Activated CD4-positive, alpha-beta T cell treated with anti-CD3 and anti-CD28 coated beads for 24 hours (primary cell): ENCODE results near the gene TXNIP.

Experiments used
- DNase-seq, 2 donors: peaks; one replicate each; pipeline ENCODE4 v3.0.0-alpha.2; 2020; ENCODE audit warnings: low read depth in 2 of 2

The TXNIP gene

DNA sequence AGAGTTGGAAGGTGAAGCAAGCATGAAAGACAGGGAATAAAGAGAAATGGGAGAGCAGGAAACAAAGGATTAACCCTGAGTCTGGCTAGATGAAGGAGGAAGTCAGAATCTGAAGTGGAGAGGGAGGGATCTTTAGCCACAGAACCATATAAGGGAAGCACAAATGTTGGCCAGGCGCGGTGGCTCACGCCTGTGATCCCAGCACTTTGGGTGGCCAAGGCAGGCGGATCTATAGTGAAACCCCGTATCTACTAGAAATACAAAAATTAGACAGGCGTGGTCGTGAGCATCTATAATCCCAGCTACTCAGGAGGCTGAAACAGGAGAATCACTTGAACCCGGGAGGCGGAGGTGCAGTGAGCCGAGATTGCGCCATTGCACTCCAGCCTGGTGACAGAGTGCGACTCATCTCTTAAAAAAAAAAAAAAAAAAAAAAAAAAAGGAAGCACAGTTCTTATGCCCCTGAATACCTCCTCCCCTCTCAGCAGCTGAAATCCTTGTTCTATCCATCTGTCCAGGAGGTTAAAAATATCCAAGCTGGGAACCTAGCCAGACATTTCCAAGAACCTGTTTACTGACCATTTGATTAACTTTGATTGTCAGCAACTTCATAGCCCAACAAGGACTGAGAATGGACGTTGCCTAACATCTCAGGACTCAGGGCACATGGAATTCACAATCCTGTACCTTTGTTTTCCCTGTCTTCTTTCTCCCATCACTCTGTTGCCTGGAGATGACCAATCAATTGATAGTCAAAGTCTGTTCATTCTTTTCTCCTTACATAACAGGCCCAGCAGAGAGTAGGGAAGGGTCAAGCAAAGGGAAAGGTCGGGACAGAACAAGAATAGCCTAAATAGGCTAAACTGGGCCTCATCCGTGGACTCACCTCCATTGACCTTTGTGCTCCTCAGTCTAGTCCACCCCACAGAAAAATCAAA lies 10.6 kb downstream of the TXNIP start:
- DNase-seq, result no peak

GRCh38 chr1:145985129-145985501 lies 11.3 kb downstream of the TXNIP start:
- no peak for DNase-seq

- DNase-seq, result no peak
Observed at GRCh38 chr1:145983960-145984830, 12.2 kb downstream of the TXNIP start.

DNA sequence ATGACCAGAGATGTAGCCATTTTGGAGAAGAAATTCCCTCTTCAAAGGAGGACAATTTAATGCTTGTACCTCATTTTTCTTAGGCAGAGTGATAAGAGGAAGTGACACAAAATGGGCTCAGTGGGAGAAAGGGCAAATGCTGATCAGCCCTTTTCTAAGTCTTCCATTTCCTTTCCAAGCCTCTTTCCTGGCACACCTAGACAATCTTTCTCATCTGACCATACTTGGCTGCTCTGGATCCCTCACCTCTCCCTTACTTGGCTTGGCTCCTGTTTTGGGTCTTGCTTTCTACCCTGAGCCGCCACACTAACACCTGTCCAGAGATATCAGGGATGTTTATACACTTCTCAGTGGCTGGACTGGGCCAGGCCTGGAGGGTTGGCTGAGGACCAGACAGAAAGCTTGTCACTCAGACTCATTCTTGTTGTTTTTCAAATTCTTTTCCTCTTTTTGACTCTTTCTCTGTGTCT lies 13.1 kb downstream of the TXNIP start:
- no peak for DNase-seq

DNA sequence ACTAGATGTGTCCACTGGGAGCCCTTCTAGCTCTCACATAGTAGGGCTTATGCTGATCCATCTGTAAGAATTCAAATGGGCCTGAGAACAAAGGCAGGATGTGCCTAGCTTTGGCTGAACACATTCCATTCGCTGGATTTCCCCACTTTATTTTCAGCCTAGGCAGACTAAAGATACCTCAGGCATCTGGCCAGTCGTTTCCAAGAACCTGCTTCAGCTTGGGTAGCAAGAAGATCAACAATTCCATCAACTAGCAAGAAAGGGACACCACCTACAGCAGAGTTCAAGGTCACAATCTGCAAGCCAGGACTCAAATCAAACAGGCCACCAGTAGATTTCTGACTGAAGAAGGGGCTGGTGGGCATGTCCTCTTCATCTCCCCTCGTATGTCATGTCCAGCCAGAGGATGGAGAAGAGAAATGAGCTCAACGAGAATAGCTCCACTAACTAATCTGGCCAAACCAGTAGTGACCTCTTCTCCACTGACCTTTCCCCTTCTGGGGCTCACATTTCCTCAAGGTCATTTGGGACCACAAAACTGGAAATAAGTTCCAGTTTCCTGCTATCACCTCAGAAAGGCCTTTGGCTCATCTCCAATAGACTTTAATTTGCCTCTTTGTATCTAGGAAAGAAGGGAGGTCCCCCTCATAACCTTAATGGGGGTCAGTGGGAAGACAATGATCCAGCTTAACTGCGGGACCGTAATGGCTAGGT lies 14.2 kb downstream of the TXNIP start:
- no peak for DNase-seq

GRCh38 chr1:145980457-145980994 lies 15.9 kb downstream of the TXNIP start:
- no peak for DNase-seq

GRCh38 chr1:145979746-145980456 lies 16.5 kb downstream of the TXNIP start:
- DNase-seq, result no peak

DNA sequence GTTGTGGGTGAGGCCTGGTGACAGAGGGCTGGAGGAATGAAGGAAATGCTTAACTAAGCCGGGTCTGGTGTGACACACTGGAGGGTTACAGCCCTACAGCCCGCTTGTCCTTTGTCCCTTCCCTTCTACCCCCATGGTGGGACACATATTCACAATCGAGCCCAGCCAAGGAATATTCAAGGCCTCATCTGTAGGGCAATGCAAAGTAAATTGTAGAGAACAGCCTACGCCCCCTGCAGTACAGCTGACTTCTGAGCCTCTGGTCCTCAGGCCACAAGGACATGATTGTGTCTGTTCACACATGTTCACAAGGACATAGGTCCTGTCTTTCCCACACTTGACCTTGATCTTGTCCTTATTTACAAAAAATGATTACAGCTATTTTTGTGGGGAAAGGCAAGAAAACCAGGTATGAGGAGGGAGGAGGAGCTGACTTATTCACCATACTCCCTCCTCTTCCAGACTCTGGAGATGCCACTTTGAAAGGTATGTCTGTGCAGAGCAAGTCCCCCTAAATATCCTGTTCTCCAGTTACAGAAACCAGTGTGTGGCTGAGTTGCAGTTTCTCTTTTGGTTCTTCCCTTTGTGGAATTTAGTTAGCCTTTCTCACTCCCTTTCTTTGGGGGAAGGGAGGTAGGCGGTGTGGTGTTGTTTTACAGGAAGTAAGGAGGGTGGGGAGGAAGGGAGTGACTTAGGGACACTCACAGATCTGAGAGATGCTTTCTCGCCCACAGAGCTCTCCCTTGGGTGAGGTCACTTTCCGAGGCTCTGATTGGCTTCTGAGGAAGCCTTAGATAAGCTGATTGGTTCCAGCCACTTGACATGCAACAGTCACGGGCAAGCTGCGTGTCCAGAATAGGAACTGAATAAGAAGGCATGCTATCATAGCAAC lies 17.3 kb downstream of the TXNIP start:
- DNase-seq, result peak; percentile 60 to 67

GRCh38 chr1:145978471-145978853 lies 17.9 kb downstream of the TXNIP start:
- DNase-seq, result no peak

- DNase-seq, result peak in 1 of 2 donors; percentile 57
Observed at GRCh38 chr1:145977486-145978470, 18.6 kb downstream of the TXNIP start.

DNA sequence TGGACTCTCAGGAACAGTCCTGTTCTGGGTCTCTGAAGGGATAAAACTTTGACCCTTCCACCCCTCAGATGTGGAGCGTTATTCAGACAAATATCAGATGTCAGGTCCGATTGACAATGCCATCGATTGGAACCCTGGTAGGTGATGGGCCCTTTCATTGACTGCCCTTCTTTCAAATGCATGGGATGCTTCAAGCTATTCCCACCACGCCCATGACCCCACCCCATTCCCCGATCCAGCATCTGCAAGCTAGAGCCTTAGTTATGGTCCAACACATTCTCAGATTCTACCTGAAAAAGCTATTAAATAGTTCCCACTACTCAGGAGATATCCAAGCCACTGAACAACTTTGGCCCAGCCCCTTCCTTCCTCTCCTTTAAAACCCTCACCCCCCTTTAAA lies 19.4 kb downstream of the TXNIP start:
- no peak for DNase-seq

DNA sequence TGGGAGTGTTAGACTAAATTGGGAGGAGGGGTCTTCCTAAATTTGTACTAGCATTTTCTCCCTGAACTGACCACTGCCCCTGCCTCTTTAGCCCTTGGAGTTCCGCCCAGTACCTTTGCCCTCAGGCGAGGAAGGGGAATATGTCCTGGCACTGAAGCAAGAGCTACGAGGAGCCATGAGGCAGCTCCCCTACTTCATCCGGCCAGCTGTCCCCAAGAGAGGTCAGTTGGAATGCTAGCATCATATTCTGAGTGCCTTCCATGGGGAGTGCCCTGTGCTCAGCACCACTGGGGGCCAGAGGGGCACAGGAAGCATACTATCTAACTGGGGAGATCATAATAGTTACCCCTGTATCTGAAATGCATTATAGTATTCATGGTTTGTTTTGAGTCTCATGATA lies 21.2 kb downstream of the TXNIP start:
- no peak for DNase-seq

GRCh38 chr1:145974721-145975120 lies 21.7 kb downstream of the TXNIP start:
- DNase-seq, result no peak

DNA sequence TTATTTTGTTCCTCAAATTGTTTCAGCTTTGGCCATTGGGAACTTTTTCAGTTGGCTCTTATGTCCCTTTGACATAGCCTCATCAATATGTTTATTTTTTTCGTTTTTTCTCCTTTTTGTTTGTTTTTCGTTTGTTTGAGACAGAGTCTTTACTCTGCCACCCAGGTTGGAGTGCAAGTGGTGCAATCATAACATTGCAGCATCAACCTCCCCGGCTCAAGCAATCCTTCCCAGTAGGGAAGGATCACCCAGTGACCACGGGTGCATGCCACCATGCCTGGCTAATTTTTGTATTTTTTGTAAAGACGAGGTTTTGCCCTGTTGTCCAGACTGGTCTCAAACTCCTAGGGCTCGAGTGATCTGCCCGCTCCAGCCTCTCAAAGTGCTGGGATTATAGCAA lies 23.8 kb downstream of the TXNIP start:
- DNase-seq, result no peak

DNA sequence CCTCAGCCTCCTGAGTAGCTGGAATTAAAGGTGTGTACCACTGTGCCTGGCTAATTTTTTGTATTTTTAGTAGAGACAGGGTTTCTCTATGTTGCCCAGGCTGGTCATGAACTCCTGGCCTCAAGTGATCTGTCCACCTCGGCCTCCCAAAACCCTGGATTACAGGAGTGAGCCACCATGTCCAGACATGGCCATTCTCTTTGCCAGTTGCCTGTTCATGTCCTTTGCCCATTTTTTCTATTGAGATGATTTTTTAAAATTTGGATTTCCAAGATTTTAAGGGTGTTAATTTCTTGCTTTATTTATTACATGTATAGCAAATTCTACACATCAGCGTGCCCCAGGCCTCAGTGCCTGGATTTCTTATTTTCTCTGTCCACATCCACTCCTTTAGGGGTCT lies 29.1 kb downstream of the TXNIP start:
- DNase-seq, result no peak

- no peak for DNase-seq
Observed at GRCh38 chr1:145965119-145965744, 31.1 kb downstream of the TXNIP start.

DNA sequence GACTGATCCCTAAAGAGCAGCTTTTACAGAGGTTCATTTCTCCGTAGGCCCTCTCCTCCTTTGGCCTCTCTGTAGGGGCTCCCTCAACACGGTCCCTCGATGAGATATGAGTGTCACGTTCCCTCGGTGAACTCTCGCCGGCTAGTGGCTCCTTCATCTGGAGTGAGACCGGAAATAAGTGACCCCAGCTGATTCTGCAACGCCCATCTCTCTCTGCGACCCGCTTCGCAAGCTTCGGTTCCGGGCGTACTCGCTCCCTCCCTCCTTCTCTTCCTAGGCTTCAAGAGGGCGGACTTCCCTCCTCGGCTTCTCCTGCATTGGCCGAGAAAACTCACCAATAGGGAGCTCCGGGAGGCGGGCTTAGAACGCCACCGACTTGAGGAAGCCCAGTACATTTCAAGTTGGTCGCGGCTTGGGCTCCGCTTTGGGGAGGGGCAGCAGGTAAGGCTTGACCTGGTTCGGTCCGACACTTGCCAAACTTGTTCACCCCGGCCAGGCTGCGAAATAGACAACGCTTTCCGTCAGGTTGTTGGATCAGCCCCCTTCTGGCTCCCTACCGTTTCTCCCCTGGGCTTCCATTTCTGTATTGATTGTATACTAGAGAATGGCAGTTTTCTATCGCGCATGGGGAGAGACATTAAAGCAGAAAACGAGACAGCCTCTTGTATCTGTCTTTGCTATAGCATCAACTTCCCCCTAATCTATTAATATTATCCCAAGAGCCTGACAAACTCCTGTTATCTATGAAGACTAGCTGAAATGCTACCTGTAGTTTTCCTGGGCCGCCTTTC lies 31.9 kb downstream of the TXNIP start, which contains the start of the genes ANKRD34A and POLR3GL:
TSS of gene ANKRD34A (minus strand) at position 248 of the 791 bp plus-strand sequence. CDS start 2,816 bp downstream, outside the sequence.
TSS of gene POLR3GL (plus strand) at position 363 of the 791 bp plus-strand sequence. CDS start 10,176 bp downstream, outside the sequence.
- peak; percentile 81 to 88 for DNase-seq
